Endothelial cell of umbilical vein (primary cell): ENCODE results near the gene MMP2. TPM values are rescaled to one million over a fixed set of nuclear protein-coding genes. Genes with fewer than 3 reads are reported as not detected.

Source experiments
- BruUV-seq: library from RNA; stranded (reverse); fragments of 400-500 nt; replicated peaks from 2 replicates; lab custom pipeline; 2021; lab: Mats Ljungman, UMichigan
- CTCF ChIA-PET: fragments of 300-600, 350-600 bp; sonication (Branson Sonifier 250); formaldehyde crosslinking; loops from one replicate; lab custom pipeline; 2021; ENCODE audit warnings: antibody characterized with exemption, inconsistent platforms; lab: Charles Lee
- POLR2A ChIA-PET: fragments of 300-600, 350-600 bp; sonication (Branson Sonifier 250); formaldehyde crosslinking; loops from one replicate; lab custom pipeline; 2021; ENCODE audit warnings: antibody characterized with exemption, inconsistent platforms; lab: Charles Lee
- DNase-seq: peaks from one replicate; pipeline ENCODE4 v3.0.0-alpha.2; 2011; ENCODE audit warnings: low read depth, low spot score
- FAIRE-seq: peaks from 2 replicates; lab custom pipeline; 2011; peaks lifted over from hg19 to GRCh38; lab: Jason Lieb, UNC
- H2AFZ ChIP-seq: 2 replicates; pipeline ENCODE4 v1.6.0; 2012; ENCODE audit warnings: low read depth, low read length, control low read depth, inconsistent platforms
- H3K27ac ChIP-seq: 2 replicates; pipeline ENCODE4 v1.5.1; 2011; ENCODE audit warnings: low read depth, mild to moderate bottlenecking, control low read depth, low read length, moderate library complexity; ENCODE audit not compliant: insufficient read depth
- H3K27me3 ChIP-seq, 2 experiments: 2 replicates each; pipeline versions ENCODE4 v1.6.0 to v1.6.1; 2011; ENCODE audit warnings: low read length in 2 of 2, mixed read lengths in 1 of 2; ENCODE audit not compliant: control insufficient read depth in 2 of 2, insufficient read depth in 2 of 2
- H3K36me3 ChIP-seq, 2 experiments: 2 replicates in 1 of 2; 3 replicates in 1 of 2; pipeline ENCODE4 v1.5.1; 2011; ENCODE audit warnings: low read length in 2 of 2, mild to moderate bottlenecking in 1 of 2, moderate library complexity in 1 of 2; ENCODE audit not compliant: control insufficient read depth in 2 of 2, insufficient read depth in 2 of 2; ENCODE audit errors: extremely low read depth in 1 of 2
- H3K4me1 ChIP-seq: 3 replicates; pipeline ENCODE4 v1.5.1; 2011; ENCODE audit warnings: mild to moderate bottlenecking, low read length; ENCODE audit not compliant: control insufficient read depth, insufficient read depth; ENCODE audit errors: extremely low read depth
- H3K4me2 ChIP-seq: 2 replicates; pipeline ENCODE4 v1.6.1; 2011; ENCODE audit warnings: low read length, control low read depth, mixed read lengths; ENCODE audit not compliant: insufficient read depth
- H3K4me3 ChIP-seq, 3 experiments: fragments of 200-600 bp in 1 of 3; sonication (generic), shearing (Covaris generic) in 1 of 3; replicated peaks in 1 of 3; 2 replicates each; pipeline ENCODE4 v1.5.1; 2011 to 2016; ENCODE audit warnings: control low read depth in 3 of 3, low read length in 3 of 3, mild to moderate bottlenecking in 2 of 3, inconsistent platforms in 1 of 3, low read depth in 1 of 3, moderate library complexity in 1 of 3; ENCODE audit not compliant: insufficient read depth in 1 of 3
- H3K79me2 ChIP-seq: 2 replicates; pipeline ENCODE4 v1.6.0; 2012; ENCODE audit warnings: low read length, inconsistent platforms; ENCODE audit not compliant: control insufficient read depth, insufficient read depth
- H3K9ac ChIP-seq: replicated peaks from 2 replicates; pipeline ENCODE3; 2011; ENCODE audit warnings: low read length, control low read depth; ENCODE audit not compliant: insufficient read depth; ENCODE audit errors: extremely low read depth
- H3K9me1 ChIP-seq: replicated peaks from 3 replicates; pipeline ENCODE4 v1.6.0; 2011; ENCODE audit warnings: mild to moderate bottlenecking, low read length; ENCODE audit not compliant: control insufficient read depth, insufficient read depth; ENCODE audit errors: extremely low read depth
- H3K9me3 ChIP-seq: replicated peaks from 2 replicates; pipeline ENCODE4 v1.5.1; 2012; ENCODE audit warnings: low read length, inconsistent platforms; ENCODE audit not compliant: control insufficient read depth, insufficient read depth
- H4K20me1 ChIP-seq: replicated peaks from 2 replicates; pipeline ENCODE3; 2011; ENCODE audit warnings: mild to moderate bottlenecking, low read length; ENCODE audit not compliant: control insufficient read depth, insufficient read depth; ENCODE audit errors: extremely low read depth
- EZH2 ChIP-seq: IDR thresholded peaks from 2 replicates; pipeline ENCODE4 v1.6.1; 2012; ENCODE audit warnings: borderline replicate concordance, low read depth, mild to moderate bottlenecking, moderate library complexity, low read length, inconsistent platforms; ENCODE audit not compliant: severe bottlenecking
- FOS ChIP-seq: IDR thresholded peaks from 2 replicates; pipeline ENCODE4 v1.6.1; 2011; ENCODE audit warnings: mild to moderate bottlenecking, low read length, moderate library complexity, borderline replicate concordance; ENCODE audit not compliant: insufficient read depth
- GATA2 ChIP-seq: IDR thresholded peaks from 2 replicates; pipeline ENCODE4 v1.7.0; 2011; ENCODE audit warnings: low read depth, mild to moderate bottlenecking, moderate library complexity, mixed read lengths, low read length; ENCODE audit not compliant: insufficient read length, insufficient read depth
- JUN ChIP-seq: IDR thresholded peaks from 2 replicates; pipeline ENCODE4 v1.6.1; 2011; ENCODE audit warnings: borderline replicate concordance, low read depth; ENCODE audit not compliant: insufficient read length, insufficient read depth
- MAX ChIP-seq: IDR thresholded peaks from 2 replicates; pipeline ENCODE4 v1.6.1; 2011; ENCODE audit not compliant: insufficient read depth, insufficient read length
- MYC ChIP-seq: IDR thresholded peaks from one replicate; pipeline ENCODE4 v1.6.1; 2011; ENCODE audit warnings: mild to moderate bottlenecking, low read depth, low read length
- POLR2A ChIP-seq: IDR thresholded peaks from 2 replicates; pipeline ENCODE4 v1.6.1; 2012; ENCODE audit warnings: low read depth, mild to moderate bottlenecking, control low read depth, low read length
- POLR2AphosphoS5 ChIP-seq: IDR thresholded peaks from 2 replicates; pipeline ENCODE4 v1.6.1; 2012; ENCODE audit warnings: low read depth, mild to moderate bottlenecking, control low read depth, low read length, moderate library complexity; ENCODE audit not compliant: insufficient read depth
- dilution Hi-C: fragments of 300-500 bp; cut with MboI; formaldehyde crosslinking; loops from one replicate; pipeline ENCODE4 v1.15.0; 2019; ENCODE audit warnings: low sequenced_read_pairs; ENCODE audit not compliant: extremely low pct_ligation_motif_present
- intact Hi-C: fragments of 100-400 bp; cut with micrococcal nuclease; formaldehyde crosslinking; loops from one replicate; pipeline ENCODE4 v1.10.0; 2022
- polyA plus RNA-seq, 4 experiments: library from polyadenylated mRNA; depleted of rRNA in 3 of 4; stranded (reverse) in 3 of 4; unstranded in 1 of 4; fragments of >200 nt; gene quantifications; 2 replicates each; pipeline versions ENCODE4 v1.2.1 to v1.2.3, GENCODE V29; 2011 to 2012; ENCODE audit warnings: missing spikeins in 1 of 4
- total RNA-seq: library from RNA; stranded (reverse); gene quantifications from 2 replicates; pipeline ENCODE4 v1.2.3, GENCODE V29; 2021
- TF ChIP-seq, protein P1 (sequence below), 2 donors: IDR thresholded peaks; 1 replicate in 1 of 2; 2 replicates in 1 of 2; pipeline ENCODE4 v1.5.1; 2011; ENCODE audit warnings: low read length in 2 of 2, mild to moderate bottlenecking in 2 of 2, moderate library complexity in 2 of 2, control low read depth in 1 of 2, inconsistent platforms in 1 of 2, low read depth in 1 of 2; ENCODE audit not compliant: insufficient read depth in 1 of 2; ENCODE audit errors: extremely low read depth in 1 of 2

Gene MMP2
- total and polyA plus RNA-seq, 2 donors (not counting 3 experiments of a cell fraction or from before 2014, with no cell fraction given): 771 to 1,508 TPM

DNA sequence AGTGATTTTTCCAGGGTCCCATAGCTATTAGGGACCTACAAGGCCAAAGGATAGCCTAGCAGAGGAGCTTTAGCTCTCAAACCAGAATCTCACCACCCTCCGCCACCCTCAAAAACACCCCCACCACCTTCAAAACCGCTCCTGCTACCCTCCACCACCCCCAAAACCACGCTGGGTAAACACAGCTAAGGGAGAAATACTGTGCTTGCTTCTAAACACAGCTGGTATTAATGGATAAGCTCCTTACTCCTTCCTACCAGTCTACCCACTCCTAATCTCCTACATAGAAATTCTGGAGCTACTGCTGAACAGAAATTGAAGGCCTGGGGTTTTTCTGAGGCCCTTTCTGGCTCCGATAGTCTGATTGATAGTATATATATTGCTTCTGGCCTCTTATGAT, 27.7 kb downstream of the MMP2 start:
- no TSS peak for BruUV-seq
- H3K9me3 ChIP-seq: no peaks in the 10 kb centered on the region
- no peak for TF ChIP-seq FOS
- TF ChIP-seq POLR2AphosphoS5: no peak
- TF ChIP-seq, protein P1, sequence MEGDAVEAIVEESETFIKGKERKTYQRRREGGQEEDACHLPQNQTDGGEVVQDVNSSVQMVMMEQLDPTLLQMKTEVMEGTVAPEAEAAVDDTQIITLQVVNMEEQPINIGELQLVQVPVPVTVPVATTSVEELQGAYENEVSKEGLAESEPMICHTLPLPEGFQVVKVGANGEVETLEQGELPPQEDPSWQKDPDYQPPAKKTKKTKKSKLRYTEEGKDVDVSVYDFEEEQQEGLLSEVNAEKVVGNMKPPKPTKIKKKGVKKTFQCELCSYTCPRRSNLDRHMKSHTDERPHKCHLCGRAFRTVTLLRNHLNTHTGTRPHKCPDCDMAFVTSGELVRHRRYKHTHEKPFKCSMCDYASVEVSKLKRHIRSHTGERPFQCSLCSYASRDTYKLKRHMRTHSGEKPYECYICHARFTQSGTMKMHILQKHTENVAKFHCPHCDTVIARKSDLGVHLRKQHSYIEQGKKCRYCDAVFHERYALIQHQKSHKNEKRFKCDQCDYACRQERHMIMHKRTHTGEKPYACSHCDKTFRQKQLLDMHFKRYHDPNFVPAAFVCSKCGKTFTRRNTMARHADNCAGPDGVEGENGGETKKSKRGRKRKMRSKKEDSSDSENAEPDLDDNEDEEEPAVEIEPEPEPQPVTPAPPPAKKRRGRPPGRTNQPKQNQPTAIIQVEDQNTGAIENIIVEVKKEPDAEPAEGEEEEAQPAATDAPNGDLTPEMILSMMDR (IDR thresholded peaks at IDR 0.05; ENCODE audit: extremely low read depth in 1 of 2, insufficient read depth in 1 of 2, low read depth in 1 of 2, low read length in 2 of 2): no peak
- no peak for TF ChIP-seq JUN
- TF ChIP-seq POLR2A: no peak
- no peak for TF ChIP-seq EZH2
- no peak for TF ChIP-seq GATA2
- no peak for TF ChIP-seq MAX
- no peak for TF ChIP-seq MYC
- FAIRE-seq: no peak
- no peak overlapping the region for H3K27ac ChIP-seq
- peaks cover 23% of the 10 kb centered on the region for H3K79me2 ChIP-seq
- no peaks in the 10 kb centered on the region for H4K20me1 ChIP-seq
- H2AFZ ChIP-seq: no peak overlapping the region
- peaks cover 32% of the 10 kb centered on the region for H3K4me1 ChIP-seq
- POLR2A ChIA-PET: no interaction called here
- peaks cover 37 to 39% of the 10 kb centered on the region in 2 experiments for H3K36me3 ChIP-seq
- no peaks in the 10 kb centered on the region for H3K27me3 ChIP-seq
- intact Hi-C loops (no loop called here), dilution Hi-C loops (no loop called here)
- no peaks in the 10 kb centered on the region for H3K9me1 ChIP-seq
- CTCF ChIA-PET: interaction anchor here (1.1 kb wide), 2 partner anchors 18 to 42 kb away, joined by 3 to 4 read pairs; no protein-coding TSS in a partner anchor
- H3K4me3 ChIP-seq: no peak overlapping the region
- DNase-seq: no peak
- no peak overlapping the region for H3K4me2 ChIP-seq
- H3K9ac ChIP-seq: no peak overlapping the region
